Epithelial cell of esophagus (primary cell): ENCODE measurements around the gene EEF1AKMT3.
A peak's percentile ranks its signal among the peaks of the same experiment; 100 is the strongest.

Experiments used
- DNase-seq: peaks from one replicate; pipeline ENCODE4 v3.0.0; 2010; ENCODE audit warnings: low read depth
- H3K4me3 ChIP-seq: 2 replicates; pipeline ENCODE4 v1.5.1; 2011; ENCODE audit warnings: mild to moderate bottlenecking, low read length, control low read depth
- CTCF ChIP-seq: IDR thresholded peaks from 2 replicates; pipeline ENCODE4 v1.5.1; 2011; ENCODE audit warnings: low read depth, mild to moderate bottlenecking, low read length, control low read depth, inconsistent platforms; ENCODE audit not compliant: insufficient read depth; ENCODE audit errors: missing control alignments

Gene EEF1AKMT3

GRCh38 chr12:57809425-57809824 lies 37.0 kb downstream of the EEF1AKMT3 start:
- no peak for DNase-seq
- H3K4me3 ChIP-seq, result no peak overlapping the region
- no peak for TF ChIP-seq CTCF

- no peak for TF ChIP-seq CTCF
- no peak overlapping the region for H3K4me3 ChIP-seq
- DNase-seq, result peak; percentile 93
These were observed 38.0 kb downstream of the EEF1AKMT3 start for GRCh38 chr12:57810450-57810849.

GRCh38 chr12:57811028-57811755 lies 38.8 kb downstream of the EEF1AKMT3 start:
- H3K4me3 ChIP-seq, result no peak overlapping the region
- no peak for TF ChIP-seq CTCF
- no peak for DNase-seq

- no peak overlapping the region for H3K4me3 ChIP-seq
- DNase-seq, result no peak
- no peak for TF ChIP-seq CTCF
These were observed 40.9 kb downstream of the EEF1AKMT3 start for GRCh38 chr12:57813111-57813970.

- no peak overlapping the region for H3K4me3 ChIP-seq
- DNase-seq, result no peak
- TF ChIP-seq CTCF, result no peak
These were observed 41.8 kb downstream of the EEF1AKMT3 start for GRCh38 chr12:57813971-57814772.

- no peak overlapping the region for H3K4me3 ChIP-seq
- TF ChIP-seq CTCF, result no peak
- DNase-seq, result peak; percentile 18
These were observed 43.0 kb downstream of the EEF1AKMT3 start for GRCh38 chr12:57815177-57816000.
